GM06990 (cell line): ENCODE data around the gene GJB5.

Experiments
- DNase-seq: peaks from one replicate; pipeline ENCODE4 v3.0.0-alpha.2; 2011; ENCODE audit not compliant: insufficient read length; ENCODE audit errors: extremely low read depth
- H3K27me3 ChIP-seq: replicated peaks from 2 replicates; pipeline ENCODE4 v1.6.0; 2011; ENCODE audit warnings: low read length; ENCODE audit not compliant: control insufficient read depth, insufficient read depth
- H3K36me3 ChIP-seq: 2 replicates; pipeline ENCODE4 v1.5.1; 2011; ENCODE audit warnings: low read length; ENCODE audit not compliant: control insufficient read depth, insufficient read depth
- H3K4me3 ChIP-seq: replicated peaks from 2 replicates; pipeline ENCODE4 v1.5.1; 2011; ENCODE audit warnings: low read depth, mild to moderate bottlenecking, control low read depth, low read length
- CTCF ChIP-seq: IDR thresholded peaks from 2 replicates; pipeline ENCODE4 v1.5.1; 2011; ENCODE audit warnings: low read length, control low read depth, mild to moderate bottlenecking, inconsistent platforms; ENCODE audit not compliant: insufficient read depth, poor library complexity, severe bottlenecking

The GJB5 gene

DNA sequence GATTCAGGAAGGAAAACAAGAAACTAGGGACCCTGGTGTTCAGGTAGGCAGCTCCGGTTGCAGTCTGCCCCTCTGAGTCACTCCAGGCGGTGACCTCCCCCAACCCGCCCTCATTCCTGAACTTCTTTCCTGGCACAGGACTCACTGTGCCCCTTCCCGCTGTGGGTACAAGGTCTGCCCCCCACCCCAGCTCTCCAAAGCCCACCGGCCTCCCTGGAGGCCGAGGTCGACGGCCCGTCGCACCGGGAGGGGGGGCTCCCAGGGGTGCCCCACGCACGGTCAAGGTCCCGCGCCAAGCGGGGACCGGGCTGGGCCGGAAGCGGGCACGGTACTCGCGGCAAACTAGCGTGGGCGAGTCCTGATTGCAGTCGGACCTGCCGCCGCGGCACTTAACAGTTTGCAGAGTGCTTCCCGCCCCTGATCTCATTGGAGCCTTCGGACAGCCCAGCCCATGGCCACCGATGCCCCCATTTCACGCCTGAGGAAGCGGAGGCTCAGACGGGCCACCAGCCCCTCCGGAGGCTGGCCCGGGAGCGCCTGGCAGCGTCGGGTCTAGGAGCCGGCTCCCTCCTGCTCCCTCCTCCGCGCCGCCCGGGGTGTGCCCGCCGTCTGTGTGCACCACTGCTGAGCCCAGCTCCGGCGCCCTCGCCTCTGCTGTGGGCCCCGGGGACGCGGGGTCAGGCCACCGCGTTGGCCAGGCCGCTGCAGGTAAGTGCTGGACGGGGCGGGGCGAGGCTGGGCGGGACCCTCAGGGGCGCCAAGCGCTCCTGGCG lies 26.4 kb downstream of the GJB5 start, which contains the start of gene GJB3:
Gene GJB3 (plus strand): TSS at position 144 of the 773 bp plus-strand sequence. CDS start 3,549 bp downstream, outside the sequence.
- no peak for TF ChIP-seq CTCF
- no peak for DNase-seq
- no peaks in the 10 kb centered on the region for H3K36me3 ChIP-seq
- no peaks in the 10 kb centered on the region; the same call in none of the 2 replicates for H3K27me3 ChIP-seq
- H3K4me3 ChIP-seq = no peak within 1 kb of the TSS

DNA sequence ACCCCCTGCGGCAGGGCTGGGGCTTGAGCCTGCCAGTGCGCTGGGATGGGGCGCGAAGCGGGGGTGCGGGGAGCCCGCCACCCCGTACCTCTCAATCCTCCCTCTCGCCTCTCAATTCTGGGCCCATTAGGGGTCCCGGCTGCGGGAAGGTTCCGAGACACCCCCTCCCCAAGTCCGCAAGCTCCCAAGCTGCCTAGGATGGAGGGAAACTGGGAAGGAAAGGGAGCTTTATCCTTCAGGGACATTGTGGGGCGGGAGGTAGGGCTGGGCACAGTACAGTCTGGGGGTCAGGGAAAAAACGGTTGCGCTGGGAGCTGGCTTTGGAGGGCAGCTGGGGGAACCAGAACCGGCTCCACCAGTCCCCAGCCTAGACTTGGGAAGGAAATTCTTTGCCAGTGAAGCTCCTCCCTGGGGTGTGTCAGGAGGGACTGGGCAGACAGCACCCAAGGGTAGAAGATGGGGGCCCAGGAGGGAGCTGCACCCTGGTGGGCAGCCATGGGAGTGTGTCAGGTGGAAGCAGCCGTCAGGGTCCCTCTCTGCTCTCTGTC lies 27.1 kb downstream of the GJB5 start:
- TF ChIP-seq CTCF = no peak
- no peaks in the 10 kb centered on the region for H3K36me3 ChIP-seq
- no peak for DNase-seq
- no peak overlapping the region for H3K4me3 ChIP-seq
- H3K27me3 ChIP-seq = no peaks in the 10 kb centered on the region; the same call in none of the 2 replicates

GRCh38 chr1:34784751-34785221 lies 29.9 kb downstream of the GJB5 start:
- Histone ChIP-seq H3K36me3 (no peaks in the 10 kb centered on the region), H3K27me3 (no peaks in the 10 kb centered on the region; the same call in none of the 2 replicates), H3K4me3 (no peak overlapping the region)
- no peak for TF ChIP-seq CTCF
- no peak for DNase-seq

GRCh38 chr1:34785231-34785874 lies 30.5 kb downstream of the GJB5 start:
- H3K4me3 ChIP-seq = no peak overlapping the region
- no peaks in the 10 kb centered on the region for H3K36me3 ChIP-seq
- no peak for DNase-seq
- H3K27me3 ChIP-seq = no peaks in the 10 kb centered on the region; the same call in none of the 2 replicates
- no peak for TF ChIP-seq CTCF

GRCh38 chr1:34785875-34786470 lies 31.1 kb downstream of the GJB5 start:
- no peak for TF ChIP-seq CTCF
- Histone ChIP-seq H3K27me3 (no peaks in the 10 kb centered on the region; the same call in none of the 2 replicates), H3K4me3 (no peak overlapping the region), H3K36me3 (no peaks in the 10 kb centered on the region)
- no peak for DNase-seq
